OCI-LY7 (cell line): ENCODE data around the gene MEP1B. TPM values are rescaled to one million over a fixed set of nuclear protein-coding genes. Genes with fewer than 3 reads are reported as not detected.
"Not testable (repeated sequence)": the region's sequence is repeated elsewhere in the genome, so short reads cannot be mapped to it uniquely, and the experiment has no call there.

Experiments used
- BruUV-seq: library from RNA; stranded (reverse); fragments of 400-500 nt; replicated peaks from 2 replicates; lab custom pipeline; 2021; lab: Mats Ljungman, UMichigan
- CTCF ChIA-PET: fragments of 300-600 bp; sonication (Branson Sonifier 250); formaldehyde crosslinking; loops from one replicate; lab custom pipeline; 2022; ENCODE audit warnings: antibody characterized with exemption; ENCODE audit not compliant: unreplicated experiment; lab: Charles Lee
- POLR2A ChIA-PET: fragments of 300-600 bp; sonication (Branson Sonifier 250); formaldehyde crosslinking; loops from one replicate; lab custom pipeline; 2022; ENCODE audit warnings: antibody characterized with exemption; lab: Charles Lee
- DNase-seq: peaks from one replicate; pipeline ENCODE4 v3.0.0-alpha.2; 2015; ENCODE audit warnings: low spot score
- H2AFZ ChIP-seq: fragments of 200-600 bp; sonication (generic), shearing (Covaris generic); 2 replicates; pipeline ENCODE4 v1.6.1; 2014; ENCODE audit warnings: mild to moderate bottlenecking, antibody characterized with exemption, low read length, moderate library complexity
- H3K27ac ChIP-seq: fragments of 200-600 bp; sonication (generic); 2 replicates; pipeline ENCODE4 v1.5.1; 2014; ENCODE audit warnings: mixed run types, low read depth, mild to moderate bottlenecking, moderate library complexity, low read length, inconsistent platforms; ENCODE audit not compliant: poor library complexity, severe bottlenecking
- H3K36me3 ChIP-seq: fragments of 200-600 bp; sonication (generic); 2 replicates; pipeline ENCODE4 v1.6.1; 2014; ENCODE audit warnings: mild to moderate bottlenecking, antibody characterized with exemption, low read length, moderate library complexity, mixed read lengths; ENCODE audit not compliant: insufficient read depth
- H3K4me1 ChIP-seq: fragments of 200-600 bp; sonication (generic); 2 replicates; pipeline ENCODE4 v1.5.1; 2014; ENCODE audit warnings: mild to moderate bottlenecking, low read length; ENCODE audit not compliant: insufficient read depth, poor library complexity, severe bottlenecking
- H3K4me2 ChIP-seq: fragments of 200-600 bp; sonication (generic); 2 replicates; pipeline ENCODE4 v1.6.1; 2014; ENCODE audit warnings: mild to moderate bottlenecking, low read length
- H3K4me3 ChIP-seq: fragments of 200-600 bp; sonication (generic); 2 replicates; pipeline ENCODE4 v1.5.1; 2014; ENCODE audit warnings: mild to moderate bottlenecking, low read depth, low read length; ENCODE audit not compliant: poor library complexity, severe bottlenecking
- H3K79me2 ChIP-seq: fragments of 200-600 bp; sonication (generic); 2 replicates; pipeline ENCODE4 v1.6.1; 2016; ENCODE audit warnings: low read depth, mild to moderate bottlenecking, low read length, moderate library complexity, mixed read lengths; ENCODE audit not compliant: insufficient read depth
- H3K9me2 ChIP-seq: fragments of 200-600 bp; sonication (generic); 2 replicates; pipeline ENCODE4 v1.6.1; 2016; ENCODE audit warnings: mild to moderate bottlenecking, low read length, mixed read lengths; ENCODE audit not compliant: insufficient read depth
- H3K9me3 ChIP-seq: fragments of 200-600 bp; sonication (generic); 2 replicates; pipeline ENCODE4 v1.6.1; 2014; ENCODE audit warnings: mild to moderate bottlenecking, mixed run types, low read length, mixed read lengths
- H4K20me1 ChIP-seq: fragments of 200-600 bp; sonication (generic); 2 replicates; pipeline ENCODE4 v1.6.1; 2014; ENCODE audit warnings: mild to moderate bottlenecking, antibody characterized with exemption, low read length, moderate library complexity, mixed read lengths; ENCODE audit not compliant: insufficient read depth
- CTCF ChIP-seq: fragments of 200-600 bp; sonication (generic); conservative IDR thresholded peaks from 2 replicates; pipeline ENCODE4 v1.5.1; 2014; ENCODE audit warnings: mild to moderate bottlenecking, antibody characterized with exemption, low read length, moderate library complexity, mixed read lengths
- EZH2phosphoT487 ChIP-seq: fragments of 200-600 bp; sonication (generic); IDR thresholded peaks from 2 replicates; pipeline ENCODE4 v1.6.1; 2018; ENCODE audit warnings: low read depth, borderline replicate concordance, mild to moderate bottlenecking, mixed run types, antibody characterized with exemption, low read length, moderate library complexity, mixed read lengths
- intact Hi-C: fragments of 100-400 bp; cut with micrococcal nuclease; formaldehyde crosslinking; loops from one replicate; pipeline ENCODE4 v1.10.0; 2022; ENCODE audit not compliant: unreplicated experiment
- total RNA-seq, 2 experiments: library from RNA; depleted of rRNA in 1 of 2; stranded (reverse); fragments of >200 nt in 1 of 2; shearing (Covaris generic) in 1 of 2; gene quantifications; 2 replicates each; pipeline ENCODE4 v1.2.3, GENCODE V29; 2014 to 2022

Gene MEP1B
- total RNA-seq, 2 experiments from 2014 or later = not detected

GRCh38 chr18:32174719-32175118, 15.1 kb upstream of the MEP1B start:
- no peaks in the 10 kb centered on the region for H3K79me2 ChIP-seq
- no TSS peak for BruUV-seq
- H3K36me3 ChIP-seq = no peaks in the 10 kb centered on the region
- DNase-seq = no peak
- H3K4me3 ChIP-seq = no peak overlapping the region
- no peak overlapping the region for H3K4me2 ChIP-seq
- intact Hi-C loops = no loop called here
- H4K20me1 ChIP-seq = no peaks in the 10 kb centered on the region
- no peak overlapping the region for H3K27ac ChIP-seq
- no peaks in the 10 kb centered on the region for H3K4me1 ChIP-seq
- ChIA-PET CTCF (no interaction called here), POLR2A (no interaction called here)
- no peaks in the 10 kb centered on the region for H3K9me2 ChIP-seq
- TF ChIP-seq EZH2phosphoT487 (no peak), CTCF (no peak)
- no peaks in the 10 kb centered on the region for H3K9me3 ChIP-seq
- no peak overlapping the region for H2AFZ ChIP-seq

- TF ChIP-seq CTCF = no peak
- Histone ChIP-seq H3K4me1 (no peaks in the 10 kb centered on the region), H3K4me3 (no peak overlapping the region), H3K9me3 (no peaks in the 10 kb centered on the region), H4K20me1 (no peaks in the 10 kb centered on the region), H3K79me2 (no peaks in the 10 kb centered on the region), H3K4me2 (no peak overlapping the region), H3K27ac (no peak overlapping the region), H3K36me3 (no peaks in the 10 kb centered on the region), H2AFZ (no peak overlapping the region), H3K9me2 (no peaks in the 10 kb centered on the region)
- intact Hi-C loops = no loop called here
- ChIA-PET CTCF (no interaction called here), POLR2A (no interaction called here)
- no TSS peak for BruUV-seq
- no peak for DNase-seq
These were observed 14.6 kb upstream of the MEP1B start for GRCh38 chr18:32175265-32175664.

GRCh38 chr18:32176745-32177144, 13.1 kb upstream of the MEP1B start:
- POLR2A ChIA-PET = interaction anchor here (0.7 to 0.8 kb wide), 3 partner anchors 11 to 429 kb away, joined by 3 to 7 read pairs (median 5); no protein-coding TSS in a partner anchor
- H4K20me1 ChIP-seq, BruUV-seq, H3K79me2 ChIP-seq, H3K27ac ChIP-seq, H3K36me3 ChIP-seq, H3K4me1 ChIP-seq, H3K4me3 ChIP-seq, H2AFZ ChIP-seq, H3K9me3 ChIP-seq, intact Hi-C loops, CTCF ChIA-PET, H3K4me2 ChIP-seq, DNase-seq, H3K9me2 ChIP-seq: not testable (repeated sequence)
